Stomach (tissue), 19 donors: Measurements from ENCODE around the gene PLGRKT. TPM values are rescaled to one million over a fixed set of nuclear protein-coding genes. Genes with fewer than 3 reads are reported as not detected.

Experiments
- DNase-seq, 2 donors: peaks; one replicate each; pipeline versions ENCODE4 v3.0.0 to v3.0.0-alpha.2; 2013 to 2019
- H3K27ac ChIP-seq, 5 donors: fragments of 200-600 bp in 4 of 5; sonication (generic) in 4 of 5; one replicate each; pipeline ENCODE4 v1.5.1; 2013 to 2019; ENCODE audit warnings: mild to moderate bottlenecking in 1 of 5, moderate library complexity in 1 of 5
- H3K27me3 ChIP-seq, 3 donors: fragments of 200-600 bp; sonication (generic); one replicate each; pipeline ENCODE4 v1.5.1; 2017 to 2019; ENCODE audit warnings: mixed run types in 1 of 3
- H3K36me3 ChIP-seq, 4 donors: fragments of 200-600 bp; sonication (generic); 1 replicate in 3 of 4; 2 replicates in 1 of 4; pipeline ENCODE4 v1.5.1; 2016 to 2019
- H3K4me1 ChIP-seq, 4 donors: fragments of 200-600 bp; sonication (generic); one replicate each; pipeline ENCODE4 v1.5.1; 2016 to 2019
- H3K4me3 ChIP-seq, 4 donors: fragments of 200-600 bp; sonication (generic) in 3 of 4; one replicate each; pipeline ENCODE4 v1.5.1; 2016 to 2019; ENCODE audit warnings: mild to moderate bottlenecking in 1 of 4
- H3K9me3 ChIP-seq, 4 donors: fragments of 200-600 bp; sonication (generic); one replicate each; pipeline ENCODE4 v1.5.1; 2016 to 2019
- CTCF ChIP-seq, 7 experiments: fragments of 450-650 bp in 4 of 7; fragments of 200-600 bp in 3 of 7; sonication (generic) in 3 of 7; IDR thresholded peaks; one replicate each; pipeline ENCODE4 v1.5.1; 2016 to 2019; ENCODE audit warnings: antibody characterized with exemption in 7 of 7, control low read depth in 2 of 7, mild to moderate bottlenecking in 1 of 7
- EP300 ChIP-seq: sonication (generic); formaldehyde crosslinking; IDR thresholded peaks from one replicate; pipeline ENCODE4 v1.6.1; 2017; ENCODE audit warnings: antibody characterized with exemption
- POLR2A ChIP-seq, 4 donors: fragments of 450-650 bp; IDR thresholded peaks; one replicate each; pipeline ENCODE4 v1.6.1; 2016; ENCODE audit warnings: antibody characterized with exemption in 4 of 4, control low read depth in 2 of 4, mild to moderate bottlenecking in 1 of 4, moderate library complexity in 1 of 4
- POLR2AphosphoS5 ChIP-seq, 3 donors: sonication (generic); formaldehyde crosslinking; IDR thresholded peaks; one replicate each; pipeline ENCODE4 v1.6.1; 2016; ENCODE audit warnings: antibody characterized with exemption in 3 of 3
- WGBS, 5 donors: extraction: QIAGEN DNeasy Blood & Tissue Kit in 3 of 5; methylation state at CpG; one replicate each; pipeline versions ENCODE4 v1.1.5 to v1.1.7; 2013 to 2018; 5-methylcytosine and 5-hydroxymethylcytosine counted together
- intact Hi-C: fragments of 100-400 bp; cut with DNase I; formaldehyde crosslinking; loops from one replicate; pipeline ENCODE4 v1.15.1; 2023; ENCODE audit warnings: low total_unique reads
- long read RNA-seq, 10 donors: transcript quantifications; one replicate each; lab custom pipeline, GENCODE V29; 2026
- polyA plus RNA-seq, 3 donors: library from polyadenylated mRNA; stranded (reverse); fragments of 200-250 nt; gene quantifications; one replicate each; pipeline ENCODE4 v1.2.3, GENCODE V29; 2013
- total RNA-seq, 5 donors: library from RNA; depleted of rRNA; stranded (reverse); fragments of >200 nt; gene quantifications; one replicate each; pipeline versions ENCODE4 v1.1.0 to v1.2.3, GENCODE V29; 2014 to 2016
- donor health status: healthy with polysubstance abuse.
- donor health status: Bipolar disorder and iron deficiency.
- donor health status: healthy.

The PLGRKT gene
- total RNA-seq (10 to 100 TPM in 2 of 5 donors, 1 to 10 TPM in 2, not detected in 1; 1.2 to 69.6 (median 10.6) TPM), polyA plus RNA-seq (10 to 100 TPM; 11.0 to 19.1 (median 15.7) TPM)
- long read RNA-seq, donor 1, partial matches to known transcripts = 0 of 4 reads
- long read RNA-seq, donor 1, other reads (novel, unspliced or antisense) = 0 of 4 reads
- long read RNA-seq, donor 2, transcript PLGRKT-201 (6 exons, 932 nt) = major isoform, 15 of 15 reads
- long read RNA-seq, donor 2, partial matches to known transcripts = 0 of 15 reads
- long read RNA-seq, donor 2, other reads (novel, unspliced or antisense) = 0 of 15 reads
- long read RNA-seq, donor 3, transcript PLGRKT-201 (6 exons, 932 nt) = major isoform, 6 of 6 reads
- long read RNA-seq, donor 3, partial matches to known transcripts = 0 of 6 reads
- long read RNA-seq, donor 3, other reads (novel, unspliced or antisense) = 0 of 6 reads
- long read RNA-seq, donor 4, partial matches to known transcripts = 0 of 1 reads
- long read RNA-seq, donor 4, other reads (novel, unspliced or antisense) = 0 of 1 reads
- long read RNA-seq, donor 5, transcript PLGRKT-201 (6 exons, 932 nt) = major isoform, 5 of 5 reads
- long read RNA-seq, donor 5, partial matches to known transcripts = 0 of 5 reads
- long read RNA-seq, donor 5, other reads (novel, unspliced or antisense) = 0 of 5 reads
- long read RNA-seq, donor 6, transcript PLGRKT-201 (6 exons, 932 nt) = major isoform, 22 of 22 reads
- long read RNA-seq, donor 6, partial matches to known transcripts = 0 of 22 reads
- long read RNA-seq, donor 6, other reads (novel, unspliced or antisense) = 0 of 22 reads
- long read RNA-seq, donor 7, transcript PLGRKT-201 (6 exons, 932 nt) = major isoform, 12 of 12 reads
- long read RNA-seq, donor 7, partial matches to known transcripts = 0 of 12 reads
- long read RNA-seq, donor 7, other reads (novel, unspliced or antisense) = 0 of 12 reads
- long read RNA-seq, donor 8, transcript PLGRKT-201 (6 exons, 932 nt) = major isoform, 6 of 6 reads
- long read RNA-seq, donor 8, partial matches to known transcripts = 0 of 6 reads
- long read RNA-seq, donor 8, other reads (novel, unspliced or antisense) = 0 of 6 reads
- long read RNA-seq, donor 9, transcript PLGRKT-201 (6 exons, 932 nt) = major isoform, 9 of 9 reads
- long read RNA-seq, donor 9, partial matches to known transcripts = 0 of 9 reads
- long read RNA-seq, donor 9, other reads (novel, unspliced or antisense) = 0 of 9 reads
- long read RNA-seq, donor 10, transcript PLGRKT-201 (6 exons, 932 nt) = major isoform, 5 of 5 reads
- long read RNA-seq, donor 10, partial matches to known transcripts = 0 of 5 reads
- long read RNA-seq, donor 10, other reads (novel, unspliced or antisense) = 0 of 5 reads

DNA sequence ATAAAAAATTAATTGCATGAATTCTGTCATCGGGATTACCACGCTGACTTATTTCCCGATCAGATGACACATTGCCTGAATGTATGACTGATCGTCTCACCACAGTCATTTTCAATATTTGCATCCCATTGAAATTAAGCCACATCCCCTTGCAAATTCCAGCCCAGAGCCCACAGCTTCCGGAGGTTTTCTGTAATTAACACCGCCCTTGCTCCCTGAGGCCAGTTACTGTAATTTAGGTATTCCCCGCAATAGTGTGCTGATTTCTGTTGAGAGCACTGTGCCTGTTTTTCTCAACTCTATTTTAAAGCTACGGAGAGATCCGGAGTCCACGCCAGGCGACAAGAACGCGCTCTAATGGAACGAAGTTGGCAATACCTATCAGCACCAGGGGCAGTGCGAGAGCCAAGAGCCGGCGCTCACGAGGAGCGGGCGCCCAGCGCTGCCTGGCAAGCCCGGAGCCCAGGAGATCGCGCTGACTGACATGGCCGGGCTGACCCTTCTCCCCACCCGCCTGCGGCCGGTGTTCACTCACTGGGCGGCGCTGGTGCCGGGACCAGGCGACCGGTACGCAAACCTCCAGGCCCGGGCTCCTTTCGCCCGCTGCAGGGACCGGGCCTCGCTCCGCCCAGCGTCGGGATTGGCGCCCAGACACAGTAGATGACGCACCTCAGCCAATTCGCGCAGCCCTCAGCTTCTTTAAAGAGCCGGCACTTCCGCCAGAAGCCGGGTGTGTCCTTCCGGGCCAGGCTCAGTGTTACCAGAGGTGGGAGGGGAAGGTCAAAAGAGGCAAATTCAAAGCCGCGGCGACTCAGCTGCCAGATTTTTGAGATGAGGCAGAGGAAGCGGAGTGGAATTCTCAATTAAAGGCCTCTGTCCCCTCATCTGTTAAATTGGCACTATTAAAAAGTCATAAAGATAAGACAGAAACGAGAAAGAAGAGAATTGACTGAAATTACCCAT, at the start of gene PLGRKT:
Gene PLGRKT, minus strand, starts transcription at position 672 of the 963 bp plus-strand sequence. CDS start 5,948 bp downstream, outside the sequence.
- WGBS, 5 donors = 0% methylated on average over 51 to 55 of the region's 55 CpGs
- peak; percentile 96 to 98 for DNase-seq
- TF ChIP-seq POLR2A (IDR thresholded peaks at IDR 0.05) = peak in 2 of 4 donors; percentile 9 to 77
- peak; percentile 48 to 94 (median 93) for TF ChIP-seq POLR2AphosphoS5 (IDR thresholded peaks at IDR 0.05)
- TF ChIP-seq CTCF (IDR thresholded peaks at IDR 0.05) = peak in 2 of 7 experiments; percentile 7 to 15
- no peak for TF ChIP-seq EP300
- Histone ChIP-seq H3K9me3 (peaks cover 0 to 8% (median 0%) of the 10 kb centered on the region in 4 donors), H3K27ac (peak within 1 kb of the TSS; percentile 91 to 99 (median 95)), H3K27me3 (no peaks in the 10 kb centered on the region), H3K36me3 (peaks cover 0 to 29% (median 20%) of the 10 kb centered on the region in 4 donors), H3K4me3 (peak within 1 kb of the TSS; percentile 47 to 66 (median 58)), H3K4me1 (peaks cover 11 to 29% (median 22%) of the 10 kb centered on the region in 4 donors)
- intact Hi-C loops = no loop called here

DNA sequence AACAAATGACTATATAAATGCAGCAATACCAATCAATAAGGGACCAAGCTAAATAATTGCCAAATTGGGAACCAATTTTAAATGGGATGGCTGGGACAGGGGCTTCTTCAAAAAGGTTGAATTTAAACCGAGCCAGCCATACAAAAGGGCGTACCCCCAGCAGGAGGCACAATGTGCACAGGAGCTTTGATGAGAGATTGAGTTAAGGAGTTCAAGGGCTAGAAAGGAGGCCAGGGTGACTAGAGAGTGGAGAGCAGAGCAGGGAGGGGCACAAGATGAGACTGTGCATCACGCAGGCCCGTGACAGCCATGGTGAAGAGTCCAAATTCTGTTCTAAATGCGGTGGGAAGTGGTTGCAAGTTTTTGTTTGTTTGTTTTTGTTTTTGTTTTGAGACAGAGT, 49.3 kb upstream of the PLGRKT start:
- H3K9me3 ChIP-seq = no peaks in the 10 kb centered on the region
- no peaks in the 10 kb centered on the region for H3K36me3 ChIP-seq
- 86 to 98% (median 96%) methylated on average over 5 of the region's 5 CpGs for WGBS, 5 donors
- intact Hi-C loops = no loop called here
- H3K27me3 ChIP-seq = no peaks in the 10 kb centered on the region
- H3K4me1 ChIP-seq = no peaks in the 10 kb centered on the region
- H3K27ac ChIP-seq = no peak overlapping the region
- H3K4me3 ChIP-seq = no peak overlapping the region
- DNase-seq = no peak
- TF ChIP-seq POLR2A (IDR thresholded peaks at IDR 0.05) = no peak
- no peak for TF ChIP-seq CTCF (IDR thresholded peaks at IDR 0.05)
- no peak for TF ChIP-seq EP300

GRCh38 chr9:5485378-5486085, 47.8 kb upstream of the PLGRKT start:
- Histone ChIP-seq H3K27me3 (no peaks in the 10 kb centered on the region), H3K4me1 (no peaks in the 10 kb centered on the region), H3K9me3 (no peaks in the 10 kb centered on the region), H3K4me3 (no peak overlapping the region), H3K36me3 (no peaks in the 10 kb centered on the region), H3K27ac (no peak overlapping the region)
- TF ChIP-seq EP300 (no peak), POLR2AphosphoS5 (IDR thresholded peaks at IDR 0.05) (no peak), POLR2A (IDR thresholded peaks at IDR 0.05) (no peak), CTCF (IDR thresholded peaks at IDR 0.05) (no peak)
- 40 to 63% (median 55%) methylated on average over 5 of the region's 5 CpGs for WGBS, 5 donors
- intact Hi-C loops = no loop called here
- DNase-seq = no peak
